A673 (cell line): ENCODE measurements around the gene HOXB9.

Experiments used
- CTCF ChIP-seq: fragments of 300-800, 200-600 bp; sonication (generic); conservative IDR thresholded peaks from 2 replicates; pipeline ENCODE4 v1.5.1; 2017; ENCODE audit warnings: low read depth, mild to moderate bottlenecking, antibody characterized with exemption, low read length, moderate library complexity, mixed read lengths
- EZH2 ChIP-seq: fragments of 200-600 bp; sonication (generic); IDR thresholded peaks from 2 replicates; pipeline ENCODE4 v1.6.1; 2017; ENCODE audit warnings: borderline replicate concordance, low read depth, mild to moderate bottlenecking, mixed read lengths, antibody characterized with exemption, low read length; ENCODE audit not compliant: poor library complexity, severe bottlenecking

DNA sequence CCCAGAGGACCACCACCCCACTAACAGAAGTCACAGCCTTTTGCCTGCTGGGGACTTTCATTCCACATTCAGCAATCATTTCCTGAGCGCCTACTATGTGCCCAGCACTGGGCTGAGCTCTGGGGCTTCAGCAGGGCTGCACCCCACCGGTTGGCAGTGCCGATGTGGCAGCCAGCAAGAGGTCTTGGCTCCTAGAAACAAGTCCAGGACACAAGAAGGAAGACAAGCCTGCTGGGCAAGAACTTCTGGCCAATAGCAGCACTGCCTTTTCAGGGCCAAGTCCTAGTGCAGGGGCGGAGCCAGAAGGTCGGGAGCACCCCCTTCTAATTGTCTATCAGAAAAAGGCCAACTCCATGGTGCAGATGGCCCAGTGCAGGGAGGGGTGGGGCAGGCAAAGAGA, 13.0 kb upstream of the HOXB9 start:
- TF ChIP-seq CTCF (no peak), EZH2 (no peak)
